Dedifferentiated amniotic fluid mesenchymal stem cell (primary cell): ENCODE measurements around the gene MSRB1.
"Not testable (repeated sequence)": the region's sequence is repeated elsewhere in the genome, so short reads cannot be mapped to it uniquely, and the experiment has no call there.

Source experiments
- DNase-seq: peaks from one replicate; pipeline ENCODE4 v3.0.0-alpha.2; 2016; ENCODE audit errors: extremely low spot score

The MSRB1 gene

GRCh38 chr16:1915732-1916639 lies 27.0 kb downstream of the MSRB1 start:
- no peak for DNase-seq

DNA sequence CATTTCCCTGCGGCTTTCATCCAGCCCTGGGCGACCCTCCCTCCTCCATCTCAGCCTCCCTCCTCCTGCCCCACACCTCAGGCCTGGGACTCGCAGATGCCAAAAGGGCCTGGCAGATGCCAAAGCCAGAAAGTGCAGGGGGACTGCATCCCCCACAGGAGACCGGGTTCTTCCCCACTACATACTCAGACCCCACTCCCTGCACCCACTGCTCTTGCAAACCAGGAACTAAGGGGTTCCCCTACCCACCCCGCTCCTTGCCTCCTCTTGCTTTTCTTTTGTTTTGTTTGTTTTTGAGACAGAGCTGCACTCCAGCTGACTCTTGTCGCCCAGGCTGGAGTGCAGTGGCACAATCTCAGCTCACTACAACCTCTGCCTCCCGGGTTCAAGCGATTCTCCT lies 28.0 kb downstream of the MSRB1 start:
- DNase-seq, result no peak

- DNase-seq, result no peak
These were observed 28.9 kb downstream of the MSRB1 start for GRCh38 chr16:1914084-1914608.

DNA sequence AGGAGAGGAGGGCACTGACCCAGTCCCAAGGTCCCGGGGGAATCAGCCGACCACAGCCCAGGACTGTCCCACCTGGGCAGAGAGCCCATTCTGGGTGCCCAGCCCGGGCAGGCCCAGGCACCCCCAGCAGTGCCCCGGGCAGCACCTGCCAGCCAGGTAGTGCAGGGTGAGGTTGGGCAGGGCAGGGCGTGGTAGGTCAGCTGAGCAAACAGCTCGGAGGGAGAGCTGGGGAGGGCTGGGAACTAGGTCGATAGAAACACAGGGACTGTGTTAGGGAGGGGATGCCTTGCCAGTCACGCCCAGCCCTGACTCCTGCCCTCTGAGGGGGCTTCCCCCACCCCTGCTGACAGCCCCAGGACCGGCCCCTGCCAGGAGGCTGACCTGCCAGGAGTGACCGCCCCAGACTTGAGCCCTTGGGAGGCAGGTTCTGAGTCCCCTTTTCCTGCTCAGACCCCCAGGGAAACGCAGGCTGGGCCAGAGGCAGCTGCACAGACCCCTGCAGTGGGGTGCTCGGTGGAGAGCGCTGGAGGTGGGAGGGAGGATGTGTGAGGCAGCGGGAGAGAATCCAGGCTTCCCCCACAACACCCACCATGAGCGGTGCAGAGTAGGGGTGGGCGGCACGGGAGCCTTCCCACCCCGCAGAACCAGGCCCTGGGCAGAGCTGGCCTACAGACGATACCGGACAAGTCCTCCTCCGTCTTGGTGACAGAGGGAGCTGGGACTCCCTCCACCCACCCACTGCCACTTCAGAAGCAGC lies 29.5 kb downstream of the MSRB1 start:
- DNase-seq, result no peak

- no peak for DNase-seq
These were observed 30.8 kb downstream of the MSRB1 start for GRCh38 chr16:1912215-1912543.

GRCh38 chr16:1911467-1912214 lies 31.4 kb downstream of the MSRB1 start:
- no peak for DNase-seq

GRCh38 chr16:1909561-1910231 lies 33.3 kb downstream of the MSRB1 start:
- no peak for DNase-seq

DNA sequence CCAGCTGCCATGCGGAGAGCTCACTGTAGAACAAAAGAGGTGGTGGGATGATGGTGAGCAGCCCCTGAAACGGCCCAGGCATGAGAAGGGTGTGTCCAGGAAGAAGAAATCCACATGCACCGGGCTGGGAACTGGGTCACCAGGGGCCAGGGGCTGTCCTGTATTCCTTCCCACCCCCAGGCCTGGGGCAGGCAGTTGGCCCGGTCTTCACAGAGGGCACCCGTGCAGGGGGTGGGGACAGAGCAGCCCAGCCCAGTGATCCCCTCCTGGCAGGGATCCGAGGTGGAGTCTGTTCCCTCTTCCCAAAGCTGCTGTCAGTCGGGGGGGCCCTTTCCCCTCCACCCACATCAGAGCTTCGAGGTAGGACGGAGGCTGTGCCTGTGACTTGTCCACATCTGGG lies 34.0 kb downstream of the MSRB1 start:
- DNase-seq, result no peak

DNA sequence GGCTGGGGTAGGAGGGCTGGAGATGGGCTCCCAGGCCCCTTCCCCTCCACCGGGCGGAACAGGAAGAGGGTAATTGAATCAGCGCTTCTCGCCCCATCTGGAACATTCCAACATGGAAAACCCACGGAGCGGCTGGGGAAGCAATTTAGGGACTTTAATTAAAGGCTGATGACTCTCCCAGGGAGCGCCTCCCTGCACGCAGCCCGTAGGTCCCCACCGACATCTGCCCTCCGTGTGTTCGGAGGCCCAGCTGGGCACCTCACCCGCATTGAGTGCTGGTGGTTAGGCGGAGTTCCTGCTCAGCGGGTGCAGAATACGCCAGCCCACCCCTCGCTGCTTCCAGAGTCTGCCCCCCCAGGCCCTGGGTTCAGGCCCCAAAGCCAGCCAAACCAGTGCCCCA lies 34.8 kb downstream of the MSRB1 start:
- DNase-seq, result no peak

- no peak for DNase-seq
These were observed 35.7 kb downstream of the MSRB1 start for GRCh38 chr16:1907226-1907860.

DNA sequence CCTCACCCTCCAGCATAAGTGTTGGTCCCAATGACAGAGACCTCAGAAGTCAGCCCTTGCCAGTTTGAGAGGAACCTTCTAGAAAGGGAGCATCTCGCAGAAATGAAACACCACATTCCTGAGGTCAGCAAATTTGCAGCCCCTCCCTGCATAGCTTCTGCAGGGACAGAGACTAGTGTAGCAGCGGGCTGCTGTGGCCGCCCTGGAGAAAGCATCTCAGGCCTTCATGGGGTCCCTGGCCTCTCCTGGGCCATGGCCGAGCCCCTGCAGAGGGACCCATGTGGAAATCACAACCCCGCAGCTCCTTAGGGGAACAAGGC lies 36.2 kb downstream of the MSRB1 start:
- DNase-seq, result no peak

- no peak for DNase-seq
These were observed 36.7 kb downstream of the MSRB1 start for GRCh38 chr16:1906055-1906845.

GRCh38 chr16:1903845-1904840 lies 38.9 kb downstream of the MSRB1 start:
- DNase-seq, result no peak

GRCh38 chr16:1903220-1903574 lies 39.8 kb downstream of the MSRB1 start:
- DNase-seq, result no peak

- no peak for DNase-seq
These were observed 40.3 kb downstream of the MSRB1 start for GRCh38 chr16:1902547-1903219.

DNA sequence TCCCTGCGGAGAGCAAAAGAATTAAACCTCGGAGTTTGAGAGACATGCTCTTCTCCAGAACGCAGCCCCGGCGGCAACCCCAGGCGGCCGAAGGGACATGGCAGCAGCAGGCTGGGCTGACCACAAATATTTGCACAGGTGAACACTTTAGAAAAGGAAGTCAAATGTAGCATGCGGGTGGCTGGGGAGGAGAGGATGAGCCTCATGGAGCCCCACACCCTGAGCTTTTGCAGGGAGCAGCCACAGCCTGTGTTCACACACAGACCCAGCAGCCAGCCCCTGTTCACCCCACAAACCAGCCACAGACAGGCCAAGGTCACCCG lies 42.6 kb downstream of the MSRB1 start:
- DNase-seq, result no peak

DNA sequence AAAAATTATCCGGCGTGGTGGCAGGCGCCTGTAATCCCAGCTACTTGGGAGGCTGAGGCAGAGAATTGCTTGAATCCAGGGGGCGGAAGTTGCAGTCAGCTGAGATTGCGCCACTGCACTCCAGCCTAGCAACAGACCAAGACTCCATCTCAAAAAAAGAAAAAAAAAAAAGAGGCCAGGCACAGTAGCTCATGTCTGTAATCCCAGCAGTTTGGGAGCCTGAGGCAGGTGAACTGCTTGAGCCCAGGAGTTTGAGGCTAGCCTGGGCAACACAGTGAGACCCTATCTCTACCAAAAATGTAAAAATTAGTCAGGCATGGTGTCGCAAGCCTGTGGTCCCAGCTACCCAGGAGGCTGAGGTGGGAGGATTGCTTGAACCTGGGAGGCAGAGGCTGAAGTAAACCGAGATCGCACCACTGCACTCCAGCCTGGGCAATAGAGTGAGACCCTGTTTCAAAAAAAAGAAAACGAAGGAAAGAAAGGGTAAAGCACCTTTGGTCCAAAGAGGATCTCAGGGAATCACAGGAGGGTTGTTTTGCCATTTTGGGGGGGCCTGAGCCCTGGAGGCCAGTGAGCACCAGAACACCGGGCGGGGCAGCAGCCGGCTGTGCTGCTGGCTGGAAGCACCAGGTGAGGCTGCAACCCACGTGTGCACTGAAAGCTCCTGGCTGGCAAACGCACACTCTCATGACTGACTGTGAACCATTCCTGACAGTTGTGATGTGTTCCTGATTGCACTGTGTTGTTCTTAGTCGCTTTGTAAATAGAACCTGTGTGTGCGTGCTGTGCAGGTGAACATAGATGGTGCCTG lies 43.2 kb downstream of the MSRB1 start:
- no peak for DNase-seq

- DNase-seq, result not testable (repeated sequence)
These were observed 45.3 kb downstream of the MSRB1 start for GRCh38 chr16:1897692-1898091.
